ENCODE data around the gene BCS1L.

The BCS1L gene

GRCh38 chr2:218662377-218662776, 2.9 kb downstream of the BCS1L start:
- no peak for DNase-seq

- DNase-seq: no peak
Observed at GRCh38 chr2:218662827-218663226, 3.3 kb downstream of the BCS1L start.

- DNase-seq: no peak
Observed at GRCh38 chr2:218663901-218664300, 4.4 kb downstream of the BCS1L start.

GRCh38 chr2:218664653-218665052, 5.2 kb downstream of the BCS1L start:
- DNase-seq: no peak

- DNase-seq: no peak
Observed at GRCh38 chr2:218671097-218671653, 11.7 kb downstream of the BCS1L start.

- peak; percentile 87 for DNase-seq
Observed at GRCh38 chr2:218671654-218672566, 12.4 kb downstream of the BCS1L start, which contains the start of the genes RNF25 and STK36. Gene RNF25, minus strand, starts transcription at chr2:218672002. Its CDS starts 32 bp downstream, at chr2:218671970. Gene STK36, plus strand, starts transcription at chr2:218672086. Its CDS starts 744 bp downstream, at chr2:218672830.

GRCh38 chr2:218679119-218679518, 19.6 kb downstream of the BCS1L start:
- DNase-seq: no peak

GRCh38 chr2:218680061-218680460, 20.6 kb downstream of the BCS1L start:
- no peak for DNase-seq

GRCh38 chr2:218687400-218688060, 28.0 kb downstream of the BCS1L start:
- peak; percentile 60 for DNase-seq

- DNase-seq: no peak
Observed at GRCh38 chr2:218691234-218691633, 31.8 kb downstream of the BCS1L start.

GRCh38 chr2:218694405-218695145, 35.1 kb downstream of the BCS1L start:
- DNase-seq: no peak

GRCh38 chr2:218698885-218699284, 39.4 kb downstream of the BCS1L start:
- DNase-seq: no peak

- no peak for DNase-seq
Observed at GRCh38 chr2:218701806-218702205, 42.3 kb downstream of the BCS1L start.

GRCh38 chr2:218703341-218703740, 43.9 kb downstream of the BCS1L start:
- no peak for DNase-seq

GRCh38 chr2:218708086-218708485, 48.6 kb downstream of the BCS1L start:
- no peak for DNase-seq

GRCh38 chr2:218709908-218710307, 50.4 kb downstream of the BCS1L start:
- no peak for DNase-seq

- no peak for DNase-seq
Observed at GRCh38 chr2:218710334-218710686, 50.8 kb downstream of the BCS1L start.

- peak; percentile 96 for DNase-seq
Observed at GRCh38 chr2:218710687-218711549, 51.4 kb downstream of the BCS1L start, which contains the start of gene TTLL4. Gene TTLL4, plus strand, starts transcription at chr2:218710835. Its CDS starts 26,842 bp downstream, at chr2:218737677.

- DNase-seq: no peak
Observed at GRCh38 chr2:218711550-218711929, 52.1 kb downstream of the BCS1L start.
